Retina (tissue), 1 donor: ENCODE measurements around the gene COL27A1.
"Not testable (repeated sequence)": the region's sequence is repeated elsewhere in the genome, so short reads cannot be mapped to it uniquely, and the experiment has no call there.

Source experiments
- DNase-seq: peaks from one replicate; pipeline ENCODE4 v3.0.0-alpha.2; 2016

COL27A1 gene

DNA sequence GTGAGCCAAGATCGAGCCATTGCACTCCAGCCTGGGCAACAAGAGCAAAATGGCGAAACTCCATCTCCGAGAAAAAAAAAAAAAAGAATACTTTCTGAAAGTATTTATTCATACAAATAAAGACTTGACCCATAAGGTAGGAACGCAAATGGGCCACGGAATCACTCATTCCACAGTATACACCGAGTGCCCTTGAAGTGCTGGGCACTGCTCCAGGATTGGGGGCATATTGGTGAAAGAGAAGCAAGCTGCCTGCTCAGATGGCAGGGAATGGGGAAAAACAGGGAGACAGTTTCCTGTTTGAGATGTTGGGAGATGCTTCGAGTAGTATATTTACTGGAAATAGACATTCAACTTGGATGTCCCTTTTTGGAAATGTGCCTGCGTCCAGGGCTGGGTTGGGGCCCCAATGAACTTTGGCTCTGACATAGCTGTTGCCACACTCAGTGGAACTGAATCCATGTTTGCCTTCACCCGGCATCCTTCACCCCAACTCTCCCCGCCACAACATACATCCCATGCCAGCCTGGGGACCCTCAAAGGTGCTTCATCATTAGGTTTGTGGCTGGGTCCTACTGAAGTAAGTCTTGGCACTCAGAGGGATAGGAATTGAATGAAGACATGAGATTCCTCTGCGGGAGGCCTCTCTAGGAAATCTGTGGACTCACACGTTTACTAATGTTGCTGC lies 173.7 kb downstream of the COL27A1 start:
- DNase-seq: not testable (repeated sequence)

DNA sequence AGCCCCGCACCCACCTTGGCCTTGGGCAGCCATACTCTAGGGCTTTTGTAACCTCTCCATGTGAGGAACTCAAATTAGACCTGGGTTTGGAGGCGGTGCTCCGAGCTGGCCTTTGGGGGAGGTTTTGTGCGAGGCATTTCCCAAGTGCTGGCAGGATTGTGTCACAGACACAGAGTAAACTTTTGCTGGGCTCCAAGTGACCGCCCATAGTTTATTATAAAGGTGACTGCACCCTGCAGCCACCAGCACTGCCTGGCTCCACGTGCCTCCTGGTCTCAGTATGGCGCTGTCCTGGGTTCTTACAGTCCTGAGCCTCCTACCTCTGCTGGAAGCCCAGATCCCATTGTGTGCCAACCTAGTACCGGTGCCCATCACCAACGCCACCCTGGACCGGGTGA lies 174.3 kb downstream of the COL27A1 start, which contains the start of gene ORM2:
TSS of gene ORM2 (plus strand) at position 245 of the 398 bp plus-strand sequence. CDS start at position 281, 36 bp downstream.
- DNase-seq: not testable (repeated sequence)

- no peak for DNase-seq
Measured at GRCh38 chr9:114330636-114331035, 175.3 kb downstream of the COL27A1 start.

GRCh38 chr9:114331229-114332195 lies 176.2 kb downstream of the COL27A1 start:
- DNase-seq: not testable (repeated sequence)

GRCh38 chr9:114332474-114333040 lies 177.2 kb downstream of the COL27A1 start:
- DNase-seq: not testable (repeated sequence)

- DNase-seq: not testable (repeated sequence)
Measured at GRCh38 chr9:114333718-114334117, 178.4 kb downstream of the COL27A1 start.

DNA sequence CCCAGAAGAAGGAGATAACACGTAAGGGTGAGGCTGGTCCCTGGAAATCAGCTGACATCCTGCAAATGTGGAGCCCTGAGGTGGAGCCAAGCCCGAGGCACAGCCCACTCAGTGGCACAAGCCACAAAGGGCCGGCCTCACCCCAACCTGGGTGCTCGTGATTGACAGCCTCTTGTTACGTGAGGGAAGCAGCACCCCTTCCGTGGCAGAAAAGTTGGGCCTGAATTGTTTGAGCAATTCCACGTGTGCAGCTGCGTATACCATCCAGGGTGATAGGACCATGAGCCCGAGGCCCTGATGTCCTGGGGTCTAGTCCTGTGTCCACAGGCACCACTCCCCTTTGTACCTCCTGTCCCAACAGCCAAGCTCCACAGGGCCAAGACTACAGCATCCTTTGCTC lies 179.2 kb downstream of the COL27A1 start:
- no peak for DNase-seq

GRCh38 chr9:114335745-114336144 lies 180.4 kb downstream of the COL27A1 start:
- DNase-seq: no peak

- no peak for DNase-seq
Measured at GRCh38 chr9:114336157-114336556, 180.8 kb downstream of the COL27A1 start.

DNA sequence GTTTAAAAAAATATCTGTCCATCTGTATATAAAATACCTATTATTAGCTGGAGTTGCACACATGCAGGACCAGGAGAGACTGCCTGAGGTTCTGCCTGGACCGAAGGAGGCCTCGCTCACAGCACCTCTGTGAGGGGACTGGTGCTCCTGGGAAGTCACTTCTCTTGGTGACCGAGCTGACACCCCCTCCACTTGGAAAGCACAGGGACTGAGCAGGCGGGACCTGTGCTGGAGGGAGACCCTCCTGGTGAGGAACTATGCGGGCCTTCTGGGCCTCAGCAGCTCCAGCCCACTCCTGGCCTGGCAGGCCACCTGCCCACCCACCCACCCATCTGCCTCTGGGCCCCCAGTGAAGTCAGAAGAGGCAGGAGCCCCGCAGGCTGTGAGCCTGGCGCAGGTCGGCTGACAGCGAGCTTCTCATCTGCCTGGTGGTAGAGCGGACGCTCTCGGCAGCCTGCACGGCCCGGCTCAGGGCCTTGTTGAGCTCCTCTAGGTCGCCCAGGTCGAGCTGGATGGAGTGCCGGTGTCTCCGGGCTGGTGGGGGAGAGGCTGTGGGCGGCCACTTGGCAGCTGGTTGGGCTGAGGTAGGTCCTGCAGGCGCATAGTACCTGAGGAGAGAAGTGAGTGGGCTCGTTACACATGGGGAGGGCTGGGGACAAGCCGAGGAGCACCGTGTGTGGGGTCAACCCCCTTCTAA lies 181.5 kb downstream of the COL27A1 start:
- no peak for DNase-seq

DNA sequence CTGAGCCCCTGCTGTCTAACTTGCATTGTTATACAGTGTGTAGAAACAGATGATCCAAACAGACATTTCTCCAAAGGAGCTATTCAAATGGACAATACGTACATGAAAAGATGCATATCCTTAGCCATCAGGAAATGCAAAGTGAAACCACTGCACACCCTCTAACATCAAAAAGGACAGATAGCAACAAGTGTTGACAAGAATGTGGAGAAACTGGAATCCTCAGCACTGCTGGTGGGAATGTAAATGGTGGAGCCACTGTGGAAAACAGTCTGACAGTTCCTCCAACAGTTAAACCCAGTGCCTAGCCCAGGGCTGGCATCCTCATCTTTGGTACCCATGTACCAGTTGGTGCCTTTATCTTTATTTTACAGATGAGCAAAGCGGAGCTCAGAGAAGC lies 182.8 kb downstream of the COL27A1 start:
- no peak for DNase-seq

DNA sequence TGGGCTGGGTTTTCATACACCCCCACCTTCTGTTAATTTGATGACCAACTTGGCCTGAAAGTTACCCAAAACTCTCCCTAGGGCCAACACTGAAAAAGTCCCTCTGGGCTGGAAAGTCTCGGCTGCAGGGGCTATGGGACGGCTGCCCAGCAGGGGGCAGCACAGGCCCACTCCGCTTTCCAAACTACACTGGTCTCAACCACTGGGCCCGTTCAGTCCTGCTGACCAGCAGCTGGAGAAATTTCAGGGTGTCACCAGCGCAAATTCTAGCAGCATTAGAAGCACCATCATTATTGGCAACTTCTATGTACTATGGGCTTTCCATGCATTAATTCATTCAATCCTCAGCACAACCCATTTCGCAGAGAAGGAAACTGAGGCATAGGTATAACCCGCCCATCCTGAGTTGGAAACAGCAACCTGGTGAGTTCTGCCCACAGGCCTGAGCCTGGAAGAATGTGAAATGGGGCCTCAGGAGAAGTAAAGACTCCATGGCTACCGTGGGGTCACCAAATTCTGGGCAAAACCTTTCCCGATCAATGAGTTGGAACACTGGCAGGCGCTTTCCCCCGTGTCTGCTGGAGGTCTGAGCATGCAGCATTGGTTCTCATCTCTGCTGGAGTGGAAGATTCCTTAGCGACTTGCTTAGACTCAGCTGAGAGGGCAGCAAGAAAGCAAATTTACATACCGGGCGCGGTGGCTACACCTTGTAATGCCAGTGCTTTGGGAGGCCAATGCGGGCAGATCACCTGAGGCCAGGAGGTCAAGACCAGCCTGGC lies 184.0 kb downstream of the COL27A1 start:
- DNase-seq: peak; percentile 32

DNA sequence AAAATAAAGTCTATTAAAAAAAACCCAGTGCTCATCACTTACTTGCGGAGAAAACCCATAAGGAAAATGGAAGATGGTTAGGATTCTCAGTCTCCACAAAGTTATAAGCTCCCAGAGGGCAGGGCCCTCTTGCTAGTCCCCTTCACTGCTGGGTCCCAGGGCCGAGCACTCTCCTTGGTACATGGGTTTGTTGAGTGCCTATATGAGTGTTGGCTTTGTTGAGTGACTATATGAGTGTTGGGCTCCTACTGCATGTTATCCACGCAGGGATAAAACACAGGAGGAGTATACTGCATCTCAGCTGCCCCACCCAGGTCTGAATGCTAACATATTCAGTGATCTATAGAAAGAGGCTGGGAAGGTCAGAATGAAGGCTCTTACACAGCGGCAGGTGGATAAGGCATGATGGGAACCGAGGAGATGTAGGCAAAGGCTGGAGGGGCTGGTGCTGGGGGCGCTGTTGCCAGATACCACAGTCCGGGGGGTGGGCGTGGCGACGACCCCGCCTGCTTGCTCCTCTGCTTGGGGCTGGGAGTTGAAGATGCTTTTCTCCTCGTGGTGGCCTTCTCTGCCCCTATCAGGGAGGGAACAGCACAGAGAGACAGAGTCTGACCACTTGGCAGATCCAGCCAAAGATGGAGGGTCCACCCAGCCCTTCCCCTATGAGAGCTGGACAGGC lies 186.0 kb downstream of the COL27A1 start:
- no peak for DNase-seq

DNA sequence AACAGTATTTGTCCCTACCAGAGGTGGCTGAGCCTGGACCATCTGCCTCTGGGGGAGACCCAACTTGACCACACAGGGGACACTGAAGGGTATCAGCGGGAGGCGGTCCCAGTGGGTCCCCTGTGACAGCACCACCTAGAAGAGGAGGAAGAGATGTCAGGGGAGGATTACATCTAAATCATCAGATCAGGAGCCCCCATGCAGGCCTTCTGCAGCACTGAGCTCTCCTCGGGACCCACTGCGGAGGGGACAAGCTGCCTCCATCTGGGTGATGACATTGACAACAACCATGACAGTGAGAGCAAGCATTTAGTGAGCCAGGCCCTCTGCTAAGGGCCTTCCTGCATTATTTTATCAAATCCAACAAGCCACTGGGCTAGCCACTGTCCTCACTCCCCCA lies 186.7 kb downstream of the COL27A1 start:
- DNase-seq: no peak

DNA sequence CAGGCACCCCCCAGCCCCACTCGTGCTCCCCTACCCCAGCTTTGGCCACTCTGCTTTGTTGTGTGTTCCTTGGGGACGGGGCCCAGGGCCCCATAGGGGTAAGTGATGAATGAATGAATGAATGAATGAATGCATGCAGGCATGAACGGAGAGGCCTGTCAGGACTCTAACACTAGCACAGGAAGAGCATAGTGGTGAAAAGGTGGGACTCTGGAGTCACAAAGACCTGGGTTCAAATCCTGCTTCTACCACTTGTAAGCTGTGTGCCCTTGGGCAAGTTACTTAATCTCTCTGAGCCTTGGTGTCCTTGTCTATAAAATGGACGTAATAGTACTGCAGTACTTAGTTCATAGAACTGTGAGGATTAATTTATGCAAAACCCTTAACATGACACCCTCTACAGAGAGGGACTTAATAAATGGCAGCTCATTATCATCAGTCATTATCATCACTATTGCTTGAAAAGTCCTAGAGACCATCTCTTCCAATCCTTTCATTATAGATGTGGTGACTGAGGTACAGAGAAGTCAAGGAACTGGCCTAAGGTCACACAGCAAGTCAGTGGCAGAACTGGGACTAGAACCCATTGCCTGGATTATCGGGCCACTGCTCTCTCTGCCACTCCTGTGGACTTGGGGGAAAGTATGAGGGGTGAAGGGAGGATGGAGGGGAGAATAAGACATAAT lies 187.6 kb downstream of the COL27A1 start:
- DNase-seq: no peak

GRCh38 chr9:114343471-114344187 lies 188.3 kb downstream of the COL27A1 start:
- DNase-seq: no peak

GRCh38 chr9:114344188-114344566 lies 188.8 kb downstream of the COL27A1 start:
- DNase-seq: no peak

- no peak for DNase-seq
Measured at GRCh38 chr9:114344692-114345091, 189.4 kb downstream of the COL27A1 start.

GRCh38 chr9:114345493-114346065 lies 190.2 kb downstream of the COL27A1 start:
- no peak for DNase-seq

- no peak for DNase-seq
Measured at GRCh38 chr9:114346146-114346545, 190.8 kb downstream of the COL27A1 start.
